Stimulated activated CD8-positive, alpha-beta memory T cell treated with anti-CD3 and anti-CD28 coated beads, Interleukin-12 subunit alpha, Interleukin-12 subunit beta, amount 100 ng/mL, for 1 hour (primary cell): ENCODE measurements around the gene TBCE.
"Not testable (repeated sequence)": the region's sequence is repeated elsewhere in the genome, so short reads cannot be mapped to it uniquely, and the experiment has no call there.

Experiments
- DNase-seq: peaks from one replicate; pipeline ENCODE4 v3.0.0-alpha.2; 2020; ENCODE audit warnings: low read depth

TBCE gene

GRCh38 chr1:235455097-235455496 is 87.9 kb downstream of the TBCE start:
- no peak for DNase-seq

DNA sequence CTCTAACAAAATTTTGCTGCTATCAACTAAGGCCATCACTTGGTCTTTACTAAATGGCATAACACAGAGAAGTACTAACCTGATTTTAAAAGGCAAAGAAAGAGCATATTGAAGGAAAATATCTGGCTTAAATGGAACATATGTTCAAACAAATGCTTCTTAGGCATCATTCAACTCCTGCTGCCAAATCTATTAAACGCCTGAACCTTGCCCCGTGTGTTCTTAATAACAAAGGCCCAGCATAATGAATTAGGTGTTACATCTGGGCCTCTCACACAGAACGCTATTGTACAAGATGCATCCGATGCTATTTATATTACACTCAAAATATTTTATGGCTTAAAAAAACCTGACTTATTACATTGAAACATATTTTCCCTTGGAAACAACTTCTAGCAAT is 88.6 kb downstream of the TBCE start:
- no peak for DNase-seq

GRCh38 chr1:235457856-235458255 is 90.6 kb downstream of the TBCE start:
- DNase-seq: not testable (repeated sequence)

DNA sequence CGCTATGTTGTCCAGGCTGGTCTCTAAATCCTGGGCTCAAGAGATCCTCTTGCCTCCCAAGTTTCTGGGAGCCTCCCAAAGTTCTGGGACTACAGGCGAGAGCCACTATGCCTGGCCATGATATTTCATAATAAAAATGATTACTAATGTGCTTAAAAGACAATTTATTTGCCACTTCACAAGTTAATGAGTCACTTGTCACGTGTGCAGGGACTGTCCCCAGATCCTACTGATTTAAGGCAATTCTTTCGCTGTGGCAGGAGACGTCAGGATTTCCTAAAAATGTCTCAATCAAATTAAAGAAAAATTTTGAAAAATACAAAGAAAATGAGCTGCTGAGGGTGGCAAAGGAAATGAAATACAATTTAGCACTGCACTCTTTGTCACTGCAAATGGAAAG is 93.5 kb downstream of the TBCE start:
- no peak for DNase-seq

DNA sequence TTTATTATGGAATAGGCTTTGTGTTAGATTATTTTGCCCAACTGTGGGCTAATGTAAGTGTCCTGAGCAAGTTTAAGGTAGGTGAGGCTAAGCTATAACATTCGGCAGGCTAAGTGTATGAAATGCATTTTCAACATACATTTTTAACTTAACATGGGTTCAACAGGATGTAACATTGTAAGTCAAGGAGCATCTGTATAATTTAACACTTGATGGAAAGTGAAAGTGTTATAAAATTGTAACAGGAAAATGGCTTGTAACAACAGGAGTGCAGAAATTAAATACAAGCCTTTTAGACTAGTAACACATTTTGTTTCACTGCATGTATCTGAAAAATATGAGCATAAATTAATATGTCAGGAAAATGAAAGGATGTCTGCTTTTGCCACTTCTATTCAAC is 94.7 kb downstream of the TBCE start:
- no peak for DNase-seq

GRCh38 chr1:235462832-235463231 is 95.6 kb downstream of the TBCE start:
- DNase-seq: not testable (repeated sequence)

DNA sequence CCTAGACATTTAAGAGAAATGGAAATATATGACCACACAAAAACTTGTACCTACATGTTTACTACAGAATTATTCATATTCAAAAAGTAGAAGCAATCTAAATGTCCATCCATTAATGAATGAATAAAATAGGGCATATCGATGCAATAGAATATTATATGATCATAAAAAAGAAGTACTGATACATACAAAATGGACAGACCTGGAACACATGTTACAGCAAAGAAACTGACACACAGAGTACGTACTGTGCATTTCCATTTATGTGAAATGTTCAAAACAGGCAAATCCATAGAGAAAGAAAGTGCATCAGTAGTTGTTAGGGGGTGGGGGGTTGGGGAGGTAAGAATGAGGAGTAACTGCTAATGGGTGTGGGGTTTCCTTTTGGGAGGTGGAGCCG is 97.8 kb downstream of the TBCE start:
- no peak for DNase-seq

GRCh38 chr1:235468004-235468403 is 100.8 kb downstream of the TBCE start:
- no peak for DNase-seq

- DNase-seq: no peak
These were observed 101.7 kb downstream of the TBCE start for GRCh38 chr1:235468970-235469369.

- not testable (repeated sequence) for DNase-seq
These were observed 102.7 kb downstream of the TBCE start for GRCh38 chr1:235469897-235470296.

DNA sequence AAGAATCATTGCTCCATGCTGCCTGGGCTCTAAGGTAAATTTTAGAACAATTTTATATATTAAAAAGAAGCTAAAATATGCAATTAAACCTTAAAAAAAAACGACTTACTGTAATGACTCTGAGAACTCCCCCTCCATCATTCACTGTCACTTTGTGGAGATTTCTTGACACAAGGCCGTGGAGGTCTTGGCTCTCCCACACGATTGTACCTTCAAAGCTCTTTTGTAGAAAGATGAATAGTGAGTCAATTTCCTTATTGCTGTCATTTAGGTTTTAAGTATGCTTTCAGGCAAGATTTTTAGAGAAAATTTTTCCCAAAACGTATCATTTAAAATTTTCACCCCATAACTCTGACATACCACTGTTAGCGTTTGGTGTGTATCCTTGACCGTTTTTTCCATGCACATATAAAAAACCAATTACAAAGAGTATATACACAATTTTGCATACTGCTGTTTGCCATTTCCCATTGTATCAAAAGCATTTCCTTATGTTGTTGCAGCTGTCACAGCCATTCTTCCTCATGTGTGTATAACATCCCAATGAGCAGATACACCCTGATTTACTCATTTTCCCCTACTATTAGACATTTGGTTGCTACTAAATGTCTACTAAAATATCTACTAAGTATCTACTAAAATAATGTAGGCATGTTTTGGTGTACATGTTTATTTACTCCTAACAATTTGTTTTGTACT is 103.7 kb downstream of the TBCE start:
- DNase-seq: no peak

DNA sequence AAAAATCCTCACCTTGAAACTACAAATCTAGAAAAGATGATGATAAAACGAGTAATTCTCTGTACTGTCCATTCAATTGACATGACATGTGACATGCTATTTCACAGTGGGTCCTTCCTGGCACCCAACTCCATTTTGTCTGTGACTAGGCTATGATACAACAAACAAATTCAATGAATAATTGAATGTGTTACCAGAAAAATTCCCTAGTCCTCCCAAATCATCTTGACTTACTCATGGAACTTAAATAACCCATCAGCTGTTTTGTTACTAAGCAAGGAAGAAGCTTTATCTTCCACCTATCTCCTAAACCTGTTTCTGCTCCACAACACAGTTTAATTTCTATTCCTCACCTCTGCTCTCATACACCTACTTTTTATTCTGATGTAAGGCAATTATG is 106.6 kb downstream of the TBCE start:
- no peak for DNase-seq

GRCh38 chr1:235483090-235483489 is 115.9 kb downstream of the TBCE start:
- DNase-seq: no peak

DNA sequence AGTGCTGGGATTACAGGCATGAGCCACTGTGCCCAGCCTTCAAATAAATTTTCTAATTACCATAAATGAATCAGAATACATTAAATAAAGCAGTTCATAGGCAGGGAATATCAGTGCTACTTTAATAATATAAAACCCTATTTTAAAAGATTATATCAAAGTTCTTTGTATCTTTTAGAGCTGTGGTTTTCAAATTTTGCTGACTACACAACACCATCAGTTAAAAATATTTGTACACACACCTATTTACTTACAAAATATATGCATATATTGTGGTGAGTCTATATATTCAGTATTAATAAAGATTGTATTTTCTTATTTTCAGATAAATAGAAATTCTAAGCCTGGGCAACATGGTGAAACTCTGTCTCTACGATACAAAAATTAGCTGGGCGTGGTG is 118.3 kb downstream of the TBCE start:
- DNase-seq: no peak

DNA sequence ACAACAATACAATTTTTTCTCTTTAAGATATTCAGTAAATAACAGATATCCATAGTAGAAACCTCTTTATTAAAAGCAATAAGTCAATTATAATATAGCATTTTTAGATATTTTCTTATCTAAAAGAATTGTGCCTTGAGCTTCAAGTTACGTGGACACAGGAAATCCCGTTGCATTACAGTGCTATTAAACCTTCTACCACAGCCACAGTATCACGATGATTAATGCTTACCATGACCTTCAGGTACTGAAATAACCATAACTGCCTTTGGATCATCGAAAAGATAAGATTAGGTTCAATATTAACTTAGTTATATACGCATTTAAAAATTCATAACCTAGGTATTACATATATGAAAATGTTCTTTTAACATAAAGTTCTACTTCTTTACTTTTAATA is 119.1 kb downstream of the TBCE start:
- DNase-seq: no peak

DNA sequence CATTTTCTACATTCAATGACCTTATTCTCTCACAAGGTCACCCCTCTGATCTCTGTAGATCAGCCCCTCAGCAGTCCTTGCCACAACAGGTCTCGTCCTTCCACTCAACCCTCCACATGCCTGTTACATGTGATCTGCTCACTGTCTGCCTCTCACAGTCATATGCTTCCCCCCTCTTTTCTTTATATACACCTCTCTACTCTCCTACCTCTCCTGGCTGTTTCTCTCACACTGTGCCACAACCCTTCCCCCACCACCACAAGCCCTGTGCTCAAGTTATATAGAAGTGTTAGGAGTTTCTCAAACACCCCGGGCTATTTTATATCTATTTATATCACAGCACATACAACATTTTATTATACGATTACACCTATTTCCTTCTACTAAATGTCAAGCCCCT is 124.4 kb downstream of the TBCE start:
- no peak for DNase-seq

GRCh38 chr1:235494531-235494930 is 127.3 kb downstream of the TBCE start:
- no peak for DNase-seq

DNA sequence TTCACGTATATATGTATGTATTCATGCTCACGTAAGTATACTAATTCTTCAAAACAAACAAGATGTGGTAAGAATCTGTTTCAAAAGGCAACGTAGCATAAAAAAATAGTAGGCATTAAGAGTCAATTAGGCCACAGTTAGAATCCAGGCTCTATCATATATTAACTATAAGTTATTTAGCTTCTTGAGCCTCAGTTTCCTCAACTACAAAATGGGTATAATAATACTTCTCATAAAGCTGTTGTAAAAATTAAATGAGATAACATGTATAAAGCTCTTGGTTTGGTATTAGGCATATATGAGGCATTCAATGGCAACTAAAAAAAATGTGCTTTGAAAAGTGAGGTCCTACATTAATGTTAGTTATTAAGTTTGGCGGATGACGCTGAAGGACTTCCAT is 127.8 kb downstream of the TBCE start:
- no peak for DNase-seq

DNA sequence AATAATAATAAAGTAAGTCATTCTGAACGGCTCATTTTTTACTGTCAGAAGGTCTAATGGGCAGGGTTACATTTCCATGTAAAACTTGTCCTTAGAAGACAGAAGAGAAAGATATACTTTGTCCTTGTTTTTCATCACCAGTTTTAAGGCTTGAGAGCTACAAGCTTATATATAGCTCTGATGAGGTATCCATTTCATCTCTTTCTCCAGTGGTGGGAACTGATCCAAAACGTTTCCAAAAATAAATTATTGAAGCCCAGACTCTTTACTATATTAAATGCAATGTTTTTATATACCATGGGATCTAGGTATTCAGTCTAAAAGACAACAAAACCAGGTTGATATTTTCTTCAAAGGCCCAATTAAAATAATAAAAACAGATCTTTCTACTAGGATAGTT is 128.3 kb downstream of the TBCE start:
- DNase-seq: no peak

DNA sequence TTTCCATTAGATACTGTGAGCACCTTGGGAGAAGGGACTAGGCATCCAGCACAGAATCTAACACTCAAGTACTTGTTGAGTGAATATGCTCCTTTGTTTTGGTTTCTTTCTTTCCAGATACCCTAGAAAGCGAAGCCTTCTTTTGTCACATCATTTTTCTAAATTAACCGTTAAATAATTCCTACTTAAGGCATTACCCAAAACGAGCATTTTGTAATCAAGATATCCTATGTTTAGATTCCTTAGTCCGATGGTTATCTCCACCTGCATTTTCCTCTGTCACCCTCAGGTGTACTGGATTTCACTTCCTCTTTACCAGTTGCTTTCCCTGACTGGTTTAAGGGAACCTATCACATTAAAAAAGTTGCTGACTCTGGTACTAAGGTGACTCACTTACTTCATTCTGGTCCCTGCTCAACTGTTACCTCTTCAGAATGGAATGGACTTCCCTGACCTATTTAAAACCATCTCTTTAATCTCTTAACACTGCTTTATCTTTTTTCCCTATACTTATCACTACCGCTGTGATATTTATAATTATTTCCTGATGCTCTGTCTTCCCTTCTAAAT is 133.8 kb downstream of the TBCE start:
- no peak for DNase-seq
